Ovary (tissue), 9 donors: Measurements from ENCODE around the gene TAOK3. TPM values are rescaled to one million over a fixed set of nuclear protein-coding genes. Genes with fewer than 3 reads are reported as not detected.

ENCODE experiments used
- DNase-seq, 5 donors: peaks; one replicate each; pipeline ENCODE4 v3.0.0-alpha.2; 2019 to 2020
- H3K27ac ChIP-seq, 2 donors: fragments of 200-600 bp; one replicate each; pipeline versions ENCODE4 v1.5.1 to v1.8.0; 2019 to 2022
- H3K27me3 ChIP-seq: fragments of 200-600 bp; one replicate; pipeline ENCODE4 v1.8.0; 2022
- H3K36me3 ChIP-seq: fragments of 200-600 bp; sonication (generic); one replicate; pipeline ENCODE4 v1.5.1; 2019
- H3K4me1 ChIP-seq: one replicate; pipeline ENCODE4 v1.8.1; 2013; ENCODE audit warnings: mild to moderate bottlenecking, moderate library complexity; ENCODE audit not compliant: insufficient read depth
- H3K4me3 ChIP-seq: fragments of 200-600 bp; sonication (generic); one replicate; pipeline ENCODE4 v1.5.1; 2017
- H3K9me3 ChIP-seq, 2 donors: fragments of 200-600 bp in 1 of 2; sonication (generic) in 1 of 2; one replicate each; pipeline versions ENCODE4 v1.5.1 to v1.8.1; 2013 to 2019; ENCODE audit warnings: mild to moderate bottlenecking in 1 of 2, moderate library complexity in 1 of 2
- CTCF ChIP-seq, 3 donors: fragments of 450-650 bp in 2 of 3; fragments of 200-600 bp in 1 of 3; IDR thresholded peaks; one replicate each; pipeline versions ENCODE4 v1.5.1 to v1.8.0; 2016 to 2022; ENCODE audit warnings: antibody characterized with exemption in 3 of 3, mild to moderate bottlenecking in 1 of 3
- EP300 ChIP-seq: sonication (generic); formaldehyde crosslinking; IDR thresholded peaks from one replicate; pipeline ENCODE4 v1.6.1; 2017; ENCODE audit warnings: antibody characterized with exemption
- POLR2A ChIP-seq: fragments of 450-650 bp; IDR thresholded peaks from one replicate; pipeline ENCODE4 v1.6.1; 2017; ENCODE audit warnings: antibody characterized with exemption, mild to moderate bottlenecking, moderate library complexity
- WGBS, 3 donors: extraction: QIAGEN DNeasy Blood & Tissue Kit in 1 of 3; methylation state at CpG; one replicate each; pipeline versions ENCODE4 v1.1.5 to v1.1.7; 2013 to 2017; 5-methylcytosine and 5-hydroxymethylcytosine counted together
- intact Hi-C, 4 donors: fragments of 100-400 bp; cut with DNase I; formaldehyde crosslinking; loops; one replicate each; pipeline versions ENCODE4 v1.11.0 to v1.15.1; 2022 to 2023
- polyA plus RNA-seq, 2 donors: library from polyadenylated mRNA; stranded (reverse); fragments of 200-250 nt in 1 of 2; fragments of 350-450 nt in 1 of 2; fragmentation: Illumina TruSeq in 1 of 2; extraction: RNeasy Lipid Tissue Mini Kit (QIAGEN cat#74804) in 1 of 2; gene quantifications; one replicate each; pipeline ENCODE4 v1.2.3, GENCODE V29; 2013 to 2014
- total RNA-seq, 7 donors: library from RNA; depleted of rRNA in 2 of 7; stranded (reverse); fragments of >200 nt in 2 of 7; fragmentation: NEBNext Ultra II Directional in 3 of 7; extraction: Animal tissue kit (Norgen Biotek cat#: 25700) in 3 of 7; gene quantifications; one replicate each; pipeline versions ENCODE4 v1.1.0 to v1.2.4, GENCODE V29; 2016 to 2023
- donor health status: DM: no; HTN: no; CAD: no; lungs with moderate emphysema.
- donor health status: DM: no; HTN: no; CAD: no.
- donor health status: Bipolar disorder and iron deficiency.
- donor health status: DM: yes; HTN: yes; CAD: no.
- donor health status: DM: no; HTN: no; CAD: no.
- donor health status: DM: yes; HTN: yes; CAD: no.

TAOK3 gene
- total and polyA plus RNA-seq, 9 donors = 12.6 to 31.0 (median 23.0) TPM

GRCh38 chr12:118375348-118375747 is 2.6 kb upstream of the TAOK3 start:
- Histone ChIP-seq H3K27ac (peak overlapping the region in 1 of 2 donors; percentile 91), H3K4me1 (peaks cover 6% of the 10 kb centered on the region)
- TF ChIP-seq CTCF (IDR thresholded peaks at IDR 0.05) (no peak), EP300 (no peak), POLR2A (no peak)

GRCh38 chr12:118374909-118375308 is 2.2 kb upstream of the TAOK3 start:
- TF ChIP-seq CTCF (IDR thresholded peaks at IDR 0.05) = no peak
- no peak for TF ChIP-seq POLR2A
- intact Hi-C loops = loop anchor here (5.0 kb wide), 3 partner anchors 188 to 253 kb away; no protein-coding TSS in a partner anchor
- no peak overlapping the region for H3K4me3 ChIP-seq
- H3K9me3 ChIP-seq = no peaks in the 10 kb centered on the region
- peak overlapping the region in 1 of 2 donors; percentile 91 for H3K27ac ChIP-seq
- no peaks in the 10 kb centered on the region for H3K36me3 ChIP-seq
- H3K4me1 ChIP-seq = peaks cover 6% of the 10 kb centered on the region
- H3K27me3 ChIP-seq = no peaks in the 10 kb centered on the region
- WGBS, 3 donors = 59 to 71% (median 69%) methylated on average over 5 of the region's 5 CpGs
- DNase-seq = no peak

More at GRCh38 chr12:118375348-118375747, 2.6 kb upstream of the TAOK3 start:
- no peaks in the 10 kb centered on the region for H3K36me3 ChIP-seq
- H3K4me3 ChIP-seq = peak overlapping the region; percentile 100
- H3K27me3 ChIP-seq = no peaks in the 10 kb centered on the region
- intact Hi-C loops = loop anchor here in 3 of 4 donors (5.0 kb wide), 2 partner anchors 193 to 253 kb away; no protein-coding TSS in a partner anchor
- H3K9me3 ChIP-seq = no peaks in the 10 kb centered on the region
- 49 to 56% (median 49%) methylated on average over 10 of the region's 10 CpGs for WGBS, 3 donors
- no peak for DNase-seq

GRCh38 chr12:118374126-118374725 is 1.5 kb upstream of the TAOK3 start:
- peaks cover 6% of the 10 kb centered on the region for H3K4me1 ChIP-seq
- no peak overlapping the region for H3K27ac ChIP-seq
- no peak for DNase-seq
- no peaks in the 10 kb centered on the region for H3K27me3 ChIP-seq
- H3K36me3 ChIP-seq = no peaks in the 10 kb centered on the region
- no peak for TF ChIP-seq EP300
- TF ChIP-seq CTCF (IDR thresholded peaks at IDR 0.05) = no peak
- no peak for TF ChIP-seq POLR2A
- intact Hi-C loops = loop anchor here in 1 of 4 donors (5.0 kb wide), 2 partner anchors 187 to 252 kb away; no protein-coding TSS in a partner anchor
- no peak overlapping the region for H3K4me3 ChIP-seq
- 89 to 91% (median 90%) methylated on average over 14 of the region's 14 CpGs for WGBS, 3 donors
- no peaks in the 10 kb centered on the region for H3K9me3 ChIP-seq

- Histone ChIP-seq H3K27ac (peak overlapping the region in 1 of 2 donors; percentile 68), H3K27me3 (no peaks in the 10 kb centered on the region), H3K9me3 (no peaks in the 10 kb centered on the region), H3K4me1 (peaks cover 6% of the 10 kb centered on the region), H3K4me3 (peak overlapping the region; percentile 38), H3K36me3 (no peaks in the 10 kb centered on the region)
- WGBS, 3 donors = 48 to 62% (median 50%) methylated on average over 5 of the region's 5 CpGs
- DNase-seq = no peak
- intact Hi-C loops = loop anchor here in 1 of 4 donors (5.0 kb wide), 2 partner anchors 186 to 251 kb away; no protein-coding TSS in a partner anchor
- TF ChIP-seq POLR2A (no peak), EP300 (no peak), CTCF (IDR thresholded peaks at IDR 0.05) (no peak)
These were observed 909 bp upstream of the TAOK3 start for GRCh38 chr12:118373616-118374015.
